ENCODE data around the gene SNIP1.
"Not testable (repeated sequence)": the region's sequence is repeated elsewhere in the genome, so short reads cannot be mapped to it uniquely, and the experiment has no call there.

Gene SNIP1

GRCh38 chr1:37557402-37557801 lies 3.3 kb upstream of the SNIP1 start:
- H3K4me3 ChIP-seq (ENCODE audit: low read length) = peak overlapping the region; percentile 65
- TF ChIP-seq CTCF (conservative IDR thresholded peaks at IDR 0.05; ENCODE audit: low read depth, low read length) = no peak
- DNase-seq (ENCODE audit: low read depth) = no peak

GRCh38 chr1:37556712-37557196 lies 2.7 kb upstream of the SNIP1 start, which contains the start of gene DNALI1:
TSS of gene DNALI1 (plus strand) at chr1:37556940. CDS start at chr1:37556995, 55 bp downstream.
- peak within 1 kb of the TSS; percentile 65 for H3K4me3 ChIP-seq (ENCODE audit: low read length)
- no peak for TF ChIP-seq CTCF (conservative IDR thresholded peaks at IDR 0.05; ENCODE audit: low read depth, low read length)
- DNase-seq (ENCODE audit: low read depth) = peak; percentile 61

DNA sequence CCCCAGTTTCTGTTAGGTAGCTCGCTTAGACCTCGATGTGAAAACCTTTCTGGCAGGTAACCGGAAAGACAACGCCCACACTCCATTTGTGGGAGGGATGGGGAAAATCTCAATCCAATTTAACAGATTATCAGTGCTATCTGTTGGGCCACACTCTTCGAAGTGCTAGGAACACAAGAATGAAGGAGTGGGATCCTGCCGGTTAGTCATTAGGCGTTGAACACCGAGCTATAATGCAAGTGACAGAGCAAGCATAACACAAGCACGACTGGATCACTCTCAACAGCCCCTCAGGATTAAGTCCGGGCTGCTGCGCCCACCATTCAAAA lies 531 bp downstream of the SNIP1 start:
- no peak for DNase-seq (ENCODE audit: low read depth)
- peak overlapping the region; percentile 96 for H3K4me3 ChIP-seq (ENCODE audit: low read length)
- no peak for TF ChIP-seq CTCF (conservative IDR thresholded peaks at IDR 0.05; ENCODE audit: low read depth, low read length)

GRCh38 chr1:37549341-37549740 lies 4.8 kb downstream of the SNIP1 start:
- H3K4me3 ChIP-seq (ENCODE audit: low read length) = no peak overlapping the region
- TF ChIP-seq CTCF (conservative IDR thresholded peaks at IDR 0.05; ENCODE audit: low read depth, low read length) = no peak
- no peak for DNase-seq (ENCODE audit: low read depth)

GRCh38 chr1:37545019-37545418 lies 9.1 kb downstream of the SNIP1 start:
- DNase-seq (ENCODE audit: low read depth) = no peak
- H3K4me3 ChIP-seq (ENCODE audit: low read length) = no peak overlapping the region
- no peak for TF ChIP-seq CTCF (conservative IDR thresholded peaks at IDR 0.05; ENCODE audit: low read depth, low read length)

- no peak overlapping the region for H3K4me3 ChIP-seq (ENCODE audit: low read length)
- no peak for TF ChIP-seq CTCF (conservative IDR thresholded peaks at IDR 0.05; ENCODE audit: low read depth, low read length)
- no peak for DNase-seq (ENCODE audit: low read depth)
Measured at GRCh38 chr1:37544530-37544929, 9.6 kb downstream of the SNIP1 start.

DNA sequence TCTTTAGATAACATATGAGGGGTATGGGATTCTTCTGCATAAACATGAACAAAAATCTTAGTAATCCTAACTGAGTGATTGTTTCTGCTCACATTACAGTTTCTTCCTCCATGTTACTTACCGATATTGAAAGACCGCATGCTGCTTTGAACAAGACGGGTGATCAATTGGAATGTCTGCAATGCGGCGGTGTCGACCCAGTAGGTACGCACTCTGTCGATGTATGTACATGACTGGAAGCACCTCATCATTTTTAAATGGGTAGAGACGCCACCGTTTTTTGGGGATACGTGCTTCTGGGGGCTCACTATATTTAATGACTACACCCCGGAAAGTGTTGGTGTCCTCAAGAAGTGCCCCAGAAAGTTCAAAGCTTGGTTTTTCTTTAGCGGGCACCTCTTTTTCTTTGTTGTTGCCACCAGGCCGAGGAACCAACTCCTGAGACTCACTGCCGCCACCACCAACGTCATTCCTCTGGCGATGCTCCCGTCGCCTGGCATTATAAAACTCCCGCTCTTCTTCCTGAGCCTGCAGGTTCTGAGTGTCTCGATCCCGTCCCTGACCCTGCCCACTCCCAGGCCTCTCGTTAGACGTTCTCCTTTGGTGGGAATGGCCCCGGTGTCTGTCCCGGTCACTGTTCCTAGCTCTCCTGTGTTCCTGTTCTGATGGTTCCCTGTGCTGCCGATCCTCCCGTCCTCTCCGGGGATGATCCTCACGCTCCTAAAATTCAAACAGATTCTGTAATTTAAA lies 13.9 kb downstream of the SNIP1 start:
- TF ChIP-seq CTCF (conservative IDR thresholded peaks at IDR 0.05; ENCODE audit: low read depth, low read length) = no peak
- H3K4me3 ChIP-seq (ENCODE audit: low read length) = no peak overlapping the region
- no peak for DNase-seq (ENCODE audit: low read depth)

- not testable (repeated sequence) for DNase-seq (ENCODE audit: low read depth); H3K4me3 ChIP-seq (ENCODE audit: low read length)
Measured at GRCh38 chr1:37539154-37539553, 14.9 kb downstream of the SNIP1 start.

Data from retinal pigment epithelial cell (primary cell).